K562 (cell line): ENCODE measurements around the gene CEP120.

Experiments
- CBX2 ChIP-seq: fragments of 200-600 bp; sonication (generic); IDR thresholded peaks from one replicate; pipeline ENCODE4 v1.6.1; 2012; ENCODE audit warnings: mild to moderate bottlenecking, low read length, inconsistent platforms; ENCODE audit not compliant: insufficient read depth, poor library complexity, severe bottlenecking
- KDM1A ChIP-seq, 2 experiments: fragments of 450-650 bp; IDR thresholded peaks; 2 replicates each; pipeline ENCODE4 v1.6.1; 2016; ENCODE audit warnings: mild to moderate bottlenecking in 2 of 2
- MXD1 ChIP-seq: fragments of 250-450 bp; sonication (Bioruptor Pico); IDR thresholded peaks from 2 replicates; pipeline ENCODE4 v1.8.0; 2021; ENCODE audit warnings: borderline replicate concordance, mild to moderate bottlenecking, moderate library complexity; ENCODE audit not compliant: poor library complexity, severe bottlenecking
- SMARCA4 ChIP-seq: fragments of 450-650 bp; IDR thresholded peaks from 2 replicates; pipeline ENCODE4 v1.6.1; 2016
- ZBTB17 ChIP-seq: fragments of 450-650 bp; formaldehyde crosslinking; IDR thresholded peaks from 2 replicates; pipeline ENCODE4 v1.4.0; 2020; ENCODE audit warnings: mild to moderate bottlenecking

- no peak for TF ChIP-seq MXD1 (CRISPR knock-in tag)
- no peak for TF ChIP-seq CBX2
- no peak for TF ChIP-seq KDM1A (IDR thresholded peaks at IDR 0.05)
- TF ChIP-seq ZBTB17 (CRISPR knock-in tag), result no peak
- no peak for TF ChIP-seq SMARCA4
Measured at GRCh38 chr5:123340928-123341327, 82.3 kb downstream of the CEP120 start.
